K562 (cell line): ENCODE results near the gene GIPC3. TPM values are rescaled to one million over a fixed set of nuclear protein-coding genes. Genes with fewer than 3 reads are reported as not detected.

Source experiments
- ATF1 ChIP-seq, 2 experiments: fragments of 450-650 bp in 1 of 2; IDR thresholded peaks; 2 replicates each; pipeline ENCODE4 v1.6.1; 2016; ENCODE audit warnings: missing compliant biosample characterization in 1 of 2, missing genetic modification characterization in 1 of 2
- BCLAF1 ChIP-seq, 2 experiments: fragments of 450-650 bp in 1 of 2; IDR thresholded peaks; 2 replicates each; pipeline ENCODE4 v1.6.1; 2011 to 2017; ENCODE audit warnings: low read depth in 2 of 2, antibody characterized with exemption in 1 of 2, borderline replicate concordance in 1 of 2, low read length in 1 of 2, mild to moderate bottlenecking in 1 of 2, mixed read lengths in 1 of 2; ENCODE audit not compliant: control insufficient read depth in 1 of 2
- BRD4 ChIP-seq: fragments of 200-600 bp; sonication (generic); IDR thresholded peaks from 2 replicates; pipeline ENCODE4 v1.6.1; 2017; ENCODE audit warnings: inconsistent platforms
- CREM ChIP-seq: IDR thresholded peaks from 2 replicates; pipeline ENCODE4 v1.6.1; 2014; ENCODE audit warnings: antibody characterized with exemption, low read depth
- ELF1 ChIP-seq: fragments of 200-800 bp; sonication (Bioruptor generic); IDR thresholded peaks from 2 replicates; pipeline ENCODE4 v1.6.1; 2016; ENCODE audit warnings: missing genetic modification characterization, missing compliant biosample characterization
- FOXA3 ChIP-seq, 2 experiments: fragments of 450-650 bp in 1 of 2; sonication (generic) in 1 of 2; formaldehyde crosslinking; IDR thresholded peaks in 1 of 2; conservative IDR thresholded peaks in 1 of 2; 2 replicates each; pipeline versions ENCODE4 v1.4.0 to v1.8.0; 2020 to 2022; ENCODE audit warnings: mild to moderate bottlenecking in 2 of 2, missing genetic modification reagents in 1 of 2
- MGA ChIP-seq: fragments of 450-650 bp; IDR thresholded peaks from 2 replicates; pipeline ENCODE4 v1.6.1; 2016; ENCODE audit warnings: mild to moderate bottlenecking, moderate library complexity
- RBM14 ChIP-seq: fragments of 200-400 bp; formaldehyde crosslinking; IDR thresholded peaks from 2 replicates; pipeline ENCODE4 v1.6.1; 2018; ENCODE audit warnings: low read depth, mild to moderate bottlenecking, low read length, moderate library complexity, borderline replicate concordance; ENCODE audit not compliant: insufficient read depth
- ZNF124 ChIP-seq: sonication (generic); formaldehyde crosslinking; IDR thresholded peaks from 2 replicates; pipeline ENCODE4 v1.8.1; 2022; ENCODE audit warnings: missing genetic modification reagents
- ZNF175 ChIP-seq: fragments of 200-800 bp; sonication (Bioruptor generic); IDR thresholded peaks from 2 replicates; pipeline ENCODE4 v1.6.1; 2016; ENCODE audit warnings: low read depth, mild to moderate bottlenecking, missing genetic modification characterization, missing compliant biosample characterization
- ZNF197 ChIP-seq: fragments of 200-800 bp; sonication (Bioruptor generic); IDR thresholded peaks from 2 replicates; pipeline ENCODE4 v1.6.1; 2016; ENCODE audit warnings: low read depth, missing genetic modification characterization, missing compliant biosample characterization
- polyA plus RNA-seq, 8 experiments: library from polyadenylated mRNA; depleted of rRNA in 4 of 8; stranded (reverse) in 5 of 8; unstranded in 3 of 8; fragments of >200 nt; fragmentation: Nextera tagmentation in 2 of 8; fragmentation: Illumina TruSeq in 1 of 8; extraction: Ambion mirVana in 2 of 8; extraction: Trizol in 1 of 8; gene quantifications; 2 replicates each; pipeline versions ENCODE4 v1.2.1 to v1.2.3, GENCODE V29; 2011 to 2014; ENCODE audit warnings: inconsistent platforms in 1 of 8, missing spikeins in 1 of 8
- total RNA-seq, 7 experiments: library from RNA; depleted of rRNA in 6 of 7; stranded (reverse); fragments of >200 nt in 6 of 7; fragmentation: Illumina TruSeq in 2 of 7; extraction: Trizol in 2 of 7; gene quantifications; 2 replicates each; pipeline versions ENCODE4 v1.2.1 to v1.2.3, GENCODE V29; 2011 to 2021; ENCODE audit warnings: low replicate concordance in 1 of 7

Gene GIPC3
- total and polyA plus RNA-seq, 9 of the 15 experiments (the other 6 are each of a cell fraction or from before 2014, with no cell fraction given): 0.03 to 3.6 (median 1.5) TPM; not detected in 1

DNA sequence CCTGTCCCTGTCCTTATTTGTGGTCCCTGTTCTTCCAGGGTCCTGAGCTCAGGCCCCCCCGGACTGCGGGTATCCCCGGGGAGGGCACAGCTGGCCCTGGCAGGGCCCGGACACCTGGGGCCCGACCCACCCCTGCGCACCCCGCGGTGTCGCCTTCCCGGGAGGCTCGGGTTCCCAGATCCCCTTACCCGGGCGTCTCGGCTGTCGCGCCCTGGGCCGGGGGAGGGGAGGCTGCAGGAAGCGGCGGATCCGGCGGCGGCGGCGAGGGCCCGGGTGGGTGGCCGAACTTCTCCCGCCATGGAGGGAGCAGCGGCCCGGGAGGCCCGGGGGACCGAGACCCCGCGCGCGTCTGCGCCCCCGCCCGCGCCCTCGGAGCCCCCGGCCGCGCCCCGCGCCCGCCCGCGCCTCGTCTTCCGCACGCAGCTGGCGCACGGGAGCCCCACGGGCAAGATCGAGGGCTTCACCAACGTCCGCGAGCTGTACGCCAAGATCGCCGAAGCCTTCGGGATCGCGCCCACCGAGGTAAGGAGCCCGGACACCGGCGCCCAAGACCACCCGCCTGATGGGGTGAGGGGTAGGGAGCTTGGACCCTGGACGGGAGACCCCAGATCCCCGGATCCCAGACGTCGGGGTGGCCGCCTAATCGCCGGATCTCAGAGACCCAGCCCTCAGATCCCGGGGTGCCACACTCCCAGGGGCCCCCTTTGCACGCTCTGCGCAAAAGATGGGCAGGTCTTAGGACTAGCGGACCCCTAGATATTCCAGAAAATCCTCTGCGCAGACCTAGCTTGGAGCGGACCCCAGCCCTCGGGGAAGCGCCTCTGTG, at the start of gene GIPC3 (continued):
- TF ChIP-seq CREM: no peak
- TF ChIP-seq BRD4: no peak
- no peak for TF ChIP-seq RBM14
- TF ChIP-seq ELF1 (tag): no peak
- TF ChIP-seq ZNF175 (CRISPR knock-in tag): no peak
- TF ChIP-seq ATF1 (CRISPR knock-in tag; IDR thresholded peaks at IDR 0.05): no peak
- no peak for TF ChIP-seq ATF1 (tag; IDR thresholded peaks at IDR 0.05)
- TF ChIP-seq BCLAF1 (IDR thresholded peaks at IDR 0.05; ENCODE audit: borderline replicate concordance in 1 of 2, control insufficient read depth in 1 of 2, low read depth in 2 of 2, low read length in 1 of 2): no peak
- peak; percentile 42; the same call in 1 of the 2 replicates for TF ChIP-seq MGA
- no peak for TF ChIP-seq FOXA3 (CRISPR knock-in tag; conservative IDR thresholded peaks at IDR 0.05 in 1 of 2, IDR thresholded peaks at IDR 0.05 in 1 of 2)
- no peak for TF ChIP-seq ZNF124
- TF ChIP-seq ZNF197: no peak
